SJCRH30 (cell line): ENCODE results near the gene PARD3. TPM values are rescaled to one million over a fixed set of nuclear protein-coding genes. Genes with fewer than 3 reads are reported as not detected.
"Not testable (repeated sequence)": the region's sequence is repeated elsewhere in the genome, so short reads cannot be mapped to it uniquely, and the experiment has no call there.

Source experiments
- DNase-seq, 2 experiments: peaks; one replicate each; pipeline ENCODE4 v3.0.0-alpha.2; 2015 to 2020
- H3K27ac ChIP-seq: fragments of 250-450 bp; sonication (Bioruptor Pico); 2 replicates; pipeline ENCODE4 v1.5.1; 2020; ENCODE audit warnings: mild to moderate bottlenecking, moderate library complexity
- H3K27me3 ChIP-seq: fragments of 250-450 bp; sonication (Bioruptor Pico); 2 replicates; pipeline ENCODE4 v1.5.1; 2020; ENCODE audit warnings: mild to moderate bottlenecking, moderate library complexity
- H3K36me3 ChIP-seq: fragments of 250-450 bp; sonication (Bioruptor Pico); 2 replicates; pipeline ENCODE4 v1.5.1; 2020; ENCODE audit warnings: mild to moderate bottlenecking, moderate library complexity
- H3K4me1 ChIP-seq: fragments of 250-450 bp; sonication (Bioruptor Pico); 2 replicates; pipeline ENCODE4 v1.5.1; 2020; ENCODE audit warnings: mild to moderate bottlenecking, moderate library complexity
- H3K4me3 ChIP-seq: fragments of 250-450 bp; sonication (Bioruptor Pico); 2 replicates; pipeline ENCODE4 v1.5.1; 2020; ENCODE audit warnings: mild to moderate bottlenecking, moderate library complexity
- H3K9me3 ChIP-seq: fragments of 250-450 bp; sonication (Bioruptor Pico); replicated peaks from 2 replicates; pipeline ENCODE4 v1.5.1; 2020; ENCODE audit warnings: mild to moderate bottlenecking, moderate library complexity
- total RNA-seq: library from RNA; depleted of rRNA; stranded (reverse); fragments of >200 nt; shearing (Covaris generic); gene quantifications from 2 replicates; pipeline ENCODE4 v1.2.3, GENCODE V29; 2014

The PARD3 gene
- total RNA-seq, 1 experiment from 2014 or later, result 58.7 TPM

DNA sequence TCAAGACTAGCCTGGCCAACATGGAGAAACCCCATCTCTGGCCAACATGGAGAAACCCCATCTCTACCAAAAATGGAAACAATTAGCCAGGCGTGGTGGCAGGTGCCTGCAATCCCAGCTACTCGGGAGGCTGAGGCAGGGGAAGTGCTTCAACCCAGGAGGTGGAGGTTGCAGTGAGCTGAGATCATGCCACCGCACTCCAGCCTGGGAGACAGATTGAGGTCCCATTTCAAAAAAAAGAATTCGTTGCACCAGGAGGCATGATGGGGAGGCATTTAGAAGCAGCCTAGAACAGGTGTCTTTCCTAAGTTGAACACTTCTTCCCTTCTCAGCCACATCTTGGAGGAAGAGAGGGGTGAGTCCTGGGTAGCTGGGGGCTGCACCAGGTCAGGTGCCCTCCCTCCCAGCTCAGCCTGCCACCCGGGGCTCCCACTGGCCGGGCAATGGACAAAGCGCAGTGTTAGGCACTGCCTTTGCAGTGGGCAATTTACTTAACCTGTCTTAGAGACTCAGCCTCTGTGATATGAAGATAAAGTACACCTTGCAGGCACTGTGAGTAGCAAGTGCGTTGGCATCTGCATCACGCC, 726.8 kb downstream of the PARD3 start:
- DNase-seq, result no peak
- no peaks in the 10 kb centered on the region for H3K9me3 ChIP-seq
- H3K4me1 ChIP-seq, result no peaks in the 10 kb centered on the region
- no peaks in the 10 kb centered on the region for H3K36me3 ChIP-seq
- no peaks in the 10 kb centered on the region for H3K27me3 ChIP-seq
- H3K4me3 ChIP-seq, result no peak overlapping the region
- no peak overlapping the region for H3K27ac ChIP-seq

DNA sequence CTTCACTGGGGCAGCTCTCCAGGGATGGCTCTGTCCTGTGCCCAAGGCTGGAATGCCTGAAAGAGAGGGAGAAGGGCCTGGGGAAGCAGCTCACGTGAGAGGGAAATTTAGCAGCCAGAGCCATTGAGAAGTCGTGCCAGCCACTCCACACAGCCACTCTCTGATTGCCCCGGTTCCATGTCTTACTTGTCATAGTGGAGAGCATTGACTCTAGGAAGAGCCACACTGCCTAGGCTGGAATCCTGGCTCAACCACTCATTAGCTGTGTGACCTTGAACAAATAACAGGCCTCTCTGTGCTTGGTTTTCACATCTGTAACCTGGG, 728.0 kb downstream of the PARD3 start:
- Histone ChIP-seq H3K27ac (no peak overlapping the region), H3K36me3 (no peaks in the 10 kb centered on the region), H3K4me1 (no peaks in the 10 kb centered on the region), H3K9me3 (no peaks in the 10 kb centered on the region), H3K4me3 (no peak overlapping the region), H3K27me3 (no peaks in the 10 kb centered on the region)
- no peak for DNase-seq

DNA sequence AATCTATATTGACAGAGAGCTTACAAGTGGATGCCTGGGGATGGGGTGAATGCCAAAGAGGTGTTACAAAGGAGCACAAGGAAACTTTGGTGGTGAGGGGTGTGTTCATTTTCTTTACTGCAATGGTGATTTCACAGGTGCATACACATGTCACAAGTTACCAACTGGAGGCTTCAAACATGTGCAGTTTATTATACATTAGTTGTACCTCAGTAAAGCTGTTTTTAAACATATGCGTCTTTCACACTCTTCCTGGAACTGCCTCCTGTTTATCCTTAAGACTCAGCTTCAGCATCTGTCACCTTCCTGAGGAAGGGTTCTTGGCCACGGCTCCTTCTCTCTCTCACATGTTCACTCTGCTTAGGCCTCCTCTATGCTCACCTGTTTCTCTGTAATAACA, 731.5 kb downstream of the PARD3 start:
- Histone ChIP-seq H3K9me3 (no peaks in the 10 kb centered on the region), H3K4me3 (no peak overlapping the region), H3K27ac (no peak overlapping the region), H3K4me1 (no peaks in the 10 kb centered on the region), H3K36me3 (no peaks in the 10 kb centered on the region), H3K27me3 (no peaks in the 10 kb centered on the region)
- no peak for DNase-seq

DNA sequence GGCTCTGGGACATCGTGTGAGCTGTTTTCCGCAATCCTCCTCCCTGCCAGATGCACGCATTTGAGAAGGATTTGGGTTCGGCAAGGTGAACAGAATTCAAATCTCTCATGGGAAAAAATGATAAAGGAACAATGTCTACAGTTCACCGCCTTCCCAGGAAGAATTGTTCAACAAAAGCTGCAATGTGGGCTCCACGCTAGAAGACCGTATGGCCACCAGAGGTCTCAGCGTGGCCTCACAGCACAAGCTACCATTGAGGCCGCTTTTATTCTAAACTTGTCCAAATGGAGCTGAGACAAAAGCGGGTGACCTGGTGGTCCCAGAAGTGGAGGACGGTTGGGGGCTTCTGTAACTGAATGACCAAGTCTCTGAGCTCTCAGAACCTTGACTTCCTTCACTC, 733.1 kb downstream of the PARD3 start:
- DNase-seq, result no peak
- Histone ChIP-seq H3K4me1 (no peaks in the 10 kb centered on the region), H3K27me3 (no peaks in the 10 kb centered on the region), H3K4me3 (no peak overlapping the region), H3K27ac (no peak overlapping the region), H3K9me3 (no peaks in the 10 kb centered on the region), H3K36me3 (no peaks in the 10 kb centered on the region)

DNA sequence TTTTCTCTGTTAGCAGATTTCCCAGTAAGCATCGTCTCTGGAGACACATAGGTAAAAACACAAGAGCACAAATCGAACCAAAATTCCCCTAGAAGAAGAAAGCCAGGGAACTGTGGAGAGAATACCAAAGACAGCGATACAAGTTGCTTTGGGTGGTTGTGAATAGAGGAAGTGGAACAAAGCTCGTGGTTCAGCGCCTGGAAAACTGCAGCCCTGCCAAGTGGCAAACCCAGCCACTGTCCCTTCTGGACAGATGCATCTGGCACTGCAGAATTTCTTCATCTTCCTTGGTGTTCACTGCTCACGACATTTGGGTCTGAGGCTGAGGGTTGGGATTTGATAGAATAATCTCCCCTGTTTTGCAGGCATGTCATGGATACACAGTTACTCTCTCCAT, 733.8 kb downstream of the PARD3 start:
- H3K9me3 ChIP-seq, result no peaks in the 10 kb centered on the region
- no peaks in the 10 kb centered on the region for H3K36me3 ChIP-seq
- no peaks in the 10 kb centered on the region for H3K27me3 ChIP-seq
- no peak overlapping the region for H3K27ac ChIP-seq
- no peaks in the 10 kb centered on the region for H3K4me1 ChIP-seq
- DNase-seq, result no peak
- no peak overlapping the region for H3K4me3 ChIP-seq

DNA sequence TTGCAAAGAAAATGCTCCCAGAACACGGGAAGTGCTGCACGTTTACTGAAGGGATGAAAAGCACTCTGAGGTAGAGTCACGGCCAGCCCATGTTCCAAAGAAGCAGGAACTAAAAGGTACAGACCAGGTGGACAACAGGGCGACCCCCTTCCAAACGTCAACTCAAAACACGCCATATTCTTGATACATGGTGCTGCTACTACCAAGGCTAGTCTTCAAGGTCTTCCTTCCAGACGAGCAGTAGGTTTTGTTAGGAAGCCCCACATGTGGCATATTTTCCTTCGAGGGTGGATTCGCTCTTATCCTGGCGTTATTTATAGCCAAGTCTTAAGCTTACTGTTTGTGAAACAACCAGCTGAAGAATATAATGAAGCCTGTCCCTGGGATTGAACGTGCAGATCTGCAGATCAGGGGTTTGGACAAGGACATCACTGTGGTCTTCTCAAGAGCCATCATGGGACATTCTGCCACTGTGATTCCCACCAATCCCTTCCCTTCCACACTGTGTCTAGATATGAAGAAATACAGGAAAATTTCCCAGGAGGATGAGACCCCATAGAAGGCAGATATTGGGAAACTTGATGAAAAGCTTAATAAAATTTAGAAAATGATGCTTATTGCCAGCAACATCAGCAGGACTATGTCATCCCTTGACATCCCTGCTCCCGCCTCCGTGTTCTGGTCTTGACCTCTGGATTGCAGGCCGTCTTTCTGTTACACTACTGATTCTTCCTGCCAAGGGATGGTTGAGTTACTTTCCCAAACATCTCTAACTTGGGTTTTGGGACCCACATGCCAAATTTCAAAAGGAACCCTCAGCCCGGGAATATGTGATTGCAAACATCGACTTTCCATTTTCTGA, 734.4 kb downstream of the PARD3 start:
- H3K4me1 ChIP-seq, result no peaks in the 10 kb centered on the region
- H3K27me3 ChIP-seq, result no peaks in the 10 kb centered on the region
- DNase-seq, result no peak
- H3K4me3 ChIP-seq, result no peak overlapping the region
- no peaks in the 10 kb centered on the region for H3K36me3 ChIP-seq
- H3K27ac ChIP-seq, result no peak overlapping the region
- H3K9me3 ChIP-seq, result no peaks in the 10 kb centered on the region

DNA sequence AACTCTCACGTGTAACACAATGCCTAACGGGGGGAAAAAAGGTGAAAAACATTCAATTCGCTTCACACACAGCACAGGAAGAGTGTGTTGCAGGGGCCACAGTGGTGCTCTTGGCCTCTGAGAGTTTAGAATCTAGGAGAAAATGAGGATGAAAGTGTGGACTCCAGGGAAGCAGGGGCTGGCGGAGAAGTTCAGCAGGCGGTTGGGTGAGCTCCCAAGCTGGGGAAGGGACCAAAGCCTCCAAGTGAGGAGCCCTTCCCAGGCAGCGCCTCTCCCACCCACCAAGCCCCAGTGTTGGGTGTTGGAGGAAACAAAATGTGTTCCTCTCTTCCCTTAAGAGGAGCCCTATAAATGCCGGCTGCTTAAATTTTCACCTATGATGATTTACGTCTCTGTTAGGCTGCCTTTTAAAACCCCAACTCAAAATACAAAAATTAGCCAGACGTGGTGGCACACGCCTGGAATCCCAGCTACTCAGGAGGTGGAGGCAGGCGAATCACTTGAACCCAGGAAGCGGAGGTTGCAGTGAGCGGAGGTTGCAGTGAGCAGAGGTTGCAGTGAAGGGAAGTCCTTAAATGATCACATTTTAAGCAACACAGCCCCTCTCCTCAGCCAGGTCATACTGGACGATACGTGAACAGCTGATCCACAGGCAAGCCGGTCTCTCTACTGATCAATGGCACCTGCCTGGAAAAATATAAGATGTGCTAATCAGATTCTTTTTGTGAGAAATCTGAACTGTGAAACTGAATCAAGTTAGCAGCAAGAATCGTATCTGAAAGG, 735.2 kb downstream of the PARD3 start:
- no peaks in the 10 kb centered on the region for H3K36me3 ChIP-seq
- no peak for DNase-seq
- no peaks in the 10 kb centered on the region for H3K9me3 ChIP-seq
- H3K4me1 ChIP-seq, result no peaks in the 10 kb centered on the region
- no peak overlapping the region for H3K27ac ChIP-seq
- no peaks in the 10 kb centered on the region for H3K27me3 ChIP-seq
- H3K4me3 ChIP-seq, result no peak overlapping the region

DNA sequence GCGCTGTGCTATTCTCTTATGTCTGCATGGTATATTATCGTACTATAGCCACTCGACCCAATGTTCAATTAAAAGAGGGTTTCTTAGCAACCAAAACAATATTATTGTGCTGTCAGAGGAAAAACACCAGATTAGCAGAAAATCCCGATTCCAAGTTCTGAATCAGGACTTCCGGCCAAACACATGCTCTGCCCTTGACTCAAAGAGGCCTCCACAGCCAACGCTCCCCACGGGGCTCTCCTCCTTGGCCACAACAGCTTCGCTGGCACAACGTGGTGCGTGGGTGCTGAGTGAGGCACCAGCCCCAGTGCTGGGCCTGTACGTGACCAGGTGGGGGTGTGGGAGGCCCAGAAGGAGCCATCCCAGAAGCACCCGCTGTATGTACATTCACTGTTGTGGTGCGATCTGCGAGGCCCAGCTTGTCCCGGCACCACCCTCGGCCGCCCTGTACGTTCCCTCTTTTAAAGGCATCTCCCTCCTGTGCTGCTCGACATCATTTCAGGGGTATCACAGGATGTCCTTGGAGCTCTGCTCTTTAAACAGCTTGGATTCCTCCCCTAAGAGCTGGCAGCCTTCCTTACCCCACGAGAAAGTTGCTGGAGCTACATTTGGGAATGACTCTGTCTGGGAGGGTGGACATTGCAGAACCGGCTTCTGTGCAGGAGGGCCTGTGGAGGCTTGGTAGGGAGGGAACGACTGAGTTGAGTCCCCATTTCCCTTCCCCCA, 736.2 kb downstream of the PARD3 start:
- Histone ChIP-seq H3K9me3 (no peaks in the 10 kb centered on the region), H3K27ac (no peak overlapping the region)
- DNase-seq, result no peak

DNA sequence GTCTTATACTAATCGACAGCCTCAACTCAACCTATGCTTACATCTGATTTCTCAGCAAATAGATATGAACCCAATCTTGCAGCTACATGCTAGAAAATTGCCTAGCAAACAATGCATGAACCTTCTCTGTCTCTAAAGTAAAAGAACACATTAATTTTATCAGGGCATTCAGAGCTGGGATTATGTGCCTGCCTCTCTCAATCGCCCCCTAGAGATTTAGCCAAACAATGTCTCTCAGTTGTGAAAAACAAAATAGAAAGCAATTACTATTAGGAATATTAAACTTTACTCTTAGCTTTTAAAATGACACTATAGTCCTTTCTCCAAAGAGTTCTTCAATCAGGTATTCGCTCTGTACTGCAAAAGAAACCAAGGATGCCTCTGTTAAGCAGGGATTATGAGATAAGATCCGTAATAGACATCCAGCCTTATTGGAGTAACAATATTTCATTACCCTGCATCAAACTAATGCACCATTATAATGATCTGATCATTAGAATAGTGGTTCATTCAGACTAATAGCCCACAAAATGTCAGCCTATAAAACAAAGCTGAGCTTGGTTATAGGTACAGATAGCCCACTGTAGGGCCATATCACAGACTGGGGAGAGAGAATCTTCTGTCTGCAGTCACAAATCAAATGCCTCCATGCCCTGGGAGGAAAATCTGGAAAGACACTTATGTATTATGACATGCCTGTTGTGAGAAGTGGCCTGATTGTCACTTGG, 736.9 kb downstream of the PARD3 start:
- H3K27me3 ChIP-seq, result no peaks in the 10 kb centered on the region
- no peaks in the 10 kb centered on the region for H3K9me3 ChIP-seq
- no peaks in the 10 kb centered on the region for H3K36me3 ChIP-seq
- H3K4me1 ChIP-seq, result no peaks in the 10 kb centered on the region
- no peak for DNase-seq
- no peak overlapping the region for H3K4me3 ChIP-seq
- H3K27ac ChIP-seq, result no peak overlapping the region

More for the DNA sequence above, 736.2 kb downstream of the PARD3 start:
- Histone ChIP-seq H3K4me3 (no peak overlapping the region), H3K4me1 (no peaks in the 10 kb centered on the region), H3K36me3 (no peaks in the 10 kb centered on the region), H3K27me3 (no peaks in the 10 kb centered on the region)

DNA sequence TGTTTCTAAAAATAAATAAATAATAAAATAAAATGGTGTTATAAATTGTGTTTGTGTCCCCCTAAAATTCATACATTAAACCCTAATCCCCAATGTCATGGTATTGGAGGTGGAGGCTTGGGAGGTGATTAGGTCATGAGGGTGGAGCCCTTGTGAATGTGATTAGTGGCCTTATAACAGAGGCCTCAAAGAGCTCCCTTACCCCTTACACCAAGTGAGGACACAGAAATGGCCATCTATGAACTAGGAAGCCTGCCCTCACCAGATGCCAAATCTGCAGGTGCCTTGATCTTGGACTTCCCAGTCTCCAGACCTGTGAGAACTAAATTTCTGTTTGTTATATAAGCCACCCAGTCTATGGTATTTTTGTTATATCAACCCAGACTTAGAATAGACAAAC, 738.7 kb downstream of the PARD3 start:
- H3K36me3 ChIP-seq, result no peaks in the 10 kb centered on the region
- H3K4me3 ChIP-seq, result no peak overlapping the region
- H3K27me3 ChIP-seq, result no peaks in the 10 kb centered on the region
- no peaks in the 10 kb centered on the region for H3K4me1 ChIP-seq
- H3K27ac ChIP-seq, result no peak overlapping the region
- no peaks in the 10 kb centered on the region for H3K9me3 ChIP-seq
- DNase-seq, result no peak

DNA sequence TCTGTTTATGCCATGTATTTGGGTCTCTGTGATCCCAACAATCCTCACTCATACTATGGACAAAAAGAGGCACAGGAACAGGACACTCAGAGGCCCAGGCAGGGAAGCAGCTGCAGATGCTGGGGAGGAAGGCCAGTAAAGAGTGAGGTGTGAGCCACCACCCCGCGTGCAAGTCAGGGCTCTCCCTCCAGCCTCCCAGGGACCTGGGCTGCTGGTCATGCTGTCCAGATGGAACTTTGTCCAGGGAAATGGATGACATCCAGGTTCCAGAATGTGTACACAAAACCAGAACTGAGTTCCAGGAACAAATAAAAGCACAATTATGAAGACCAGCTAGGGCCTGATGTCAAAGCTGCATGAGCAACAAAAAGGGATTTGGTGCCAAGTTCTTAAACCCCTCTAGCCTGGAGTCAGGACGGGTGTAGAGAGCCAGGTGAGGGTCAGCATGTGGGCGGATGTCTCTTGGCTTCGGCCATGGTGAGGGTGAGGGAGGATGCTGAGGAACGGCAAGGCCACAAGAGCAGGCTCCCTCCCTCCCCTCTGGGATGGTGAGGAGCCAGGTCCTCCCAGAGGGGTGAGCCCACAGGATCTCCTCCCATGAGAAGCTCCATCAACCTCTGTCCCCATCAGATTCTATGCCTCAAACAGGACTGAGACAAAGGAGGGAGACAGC, 739.7 kb downstream of the PARD3 start:
- no peak for DNase-seq
- Histone ChIP-seq H3K9me3 (no peaks in the 10 kb centered on the region), H3K27me3 (no peaks in the 10 kb centered on the region), H3K4me3 (no peak overlapping the region), H3K27ac (no peak overlapping the region), H3K4me1 (no peaks in the 10 kb centered on the region), H3K36me3 (no peaks in the 10 kb centered on the region)

DNA sequence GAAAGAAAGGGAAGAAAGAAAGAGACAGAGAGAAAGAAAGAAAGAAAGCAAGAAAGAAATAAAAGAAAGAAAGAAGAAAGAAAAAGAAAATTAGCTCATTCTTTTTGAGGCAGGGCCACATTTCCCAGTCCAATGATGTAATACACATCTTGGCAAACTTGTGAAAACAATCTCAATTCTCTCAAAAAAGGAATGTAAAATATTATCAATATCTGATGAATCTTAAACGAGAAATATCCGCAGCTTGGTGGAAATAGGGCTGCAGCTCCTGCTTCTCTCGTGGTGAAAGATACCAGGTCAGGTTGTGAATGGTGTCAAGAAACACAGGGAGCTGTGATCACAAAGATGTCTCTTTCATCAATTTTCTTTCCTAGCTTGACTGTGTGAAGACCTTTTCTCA, 741.0 kb downstream of the PARD3 start:
- DNase-seq, result no peak
- no peaks in the 10 kb centered on the region for H3K36me3 ChIP-seq
- no peaks in the 10 kb centered on the region for H3K27me3 ChIP-seq
- H3K4me3 ChIP-seq, result no peak overlapping the region
- no peaks in the 10 kb centered on the region for H3K4me1 ChIP-seq
- H3K27ac ChIP-seq, result no peak overlapping the region
- no peaks in the 10 kb centered on the region for H3K9me3 ChIP-seq

DNA sequence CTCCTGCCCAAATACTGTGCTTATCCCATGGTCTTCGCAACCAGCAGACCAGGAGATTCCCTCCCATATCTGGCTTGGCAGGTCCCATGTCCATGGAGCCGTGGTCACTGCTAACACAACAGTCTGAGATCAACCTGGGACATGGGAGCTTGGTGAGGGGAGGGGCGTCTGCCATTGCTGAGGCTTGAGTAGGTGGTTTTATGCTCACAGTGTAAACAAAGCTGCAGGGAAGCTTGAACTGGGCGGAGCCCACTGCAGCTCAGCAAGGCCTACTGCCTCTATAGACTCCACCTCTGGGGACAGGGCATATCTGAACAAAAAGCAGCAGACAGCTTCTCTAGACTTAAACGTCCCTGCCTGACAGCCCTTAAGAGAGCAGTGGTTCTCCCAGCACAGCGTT, 747.4 kb downstream of the PARD3 start:
- not testable (repeated sequence) for H3K36me3 ChIP-seq, H3K9me3 ChIP-seq, H3K4me3 ChIP-seq, H3K4me1 ChIP-seq, H3K27me3 ChIP-seq, DNase-seq, H3K27ac ChIP-seq

DNA sequence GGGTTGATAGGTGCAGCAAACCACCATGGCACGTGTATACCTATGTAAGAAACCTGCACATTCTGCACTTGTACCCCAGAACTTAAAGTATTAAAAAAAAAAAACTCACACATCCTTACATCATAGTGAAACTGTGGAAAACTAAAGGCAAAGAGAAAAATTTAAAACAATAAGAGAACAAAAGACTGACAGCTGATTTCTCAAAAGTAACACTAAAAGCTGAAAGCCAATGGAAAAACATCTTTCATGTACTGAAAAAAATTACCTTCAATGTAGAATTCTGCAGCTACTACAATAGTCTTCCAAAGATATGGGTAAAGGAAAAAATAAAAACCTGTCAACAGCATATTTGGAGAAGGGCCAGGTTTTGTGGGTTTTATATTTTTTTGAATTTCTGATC, 751.5 kb downstream of the PARD3 start:
- Histone ChIP-seq H3K9me3 (0 out of 2 replicates have a peak, but pooled peaks cover 3% of the 10 kb centered on the region), H3K27ac (no peak overlapping the region), H3K27me3 (no peaks in the 10 kb centered on the region), H3K4me1 (no peaks in the 10 kb centered on the region), H3K4me3 (no peak overlapping the region), H3K36me3 (no peaks in the 10 kb centered on the region)
- no peak for DNase-seq
